Activated CD8-positive, alpha-beta memory T cell treated with anti-CD3 and anti-CD28 coated beads for 24 hours (primary cell): ENCODE results near the gene CDR2L.
"Not testable (repeated sequence)": the region's sequence is repeated elsewhere in the genome, so short reads cannot be mapped to it uniquely, and the experiment has no call there.

Source experiments
- DNase-seq: peaks from one replicate; pipeline ENCODE4 v3.0.0-alpha.2; 2020

Gene CDR2L

GRCh38 chr17:74959826-74960515, 27.5 kb upstream of the CDR2L start:
- DNase-seq: no peak

- DNase-seq: peak; percentile 67
Measured at GRCh38 chr17:74960570-74961342, 26.7 kb upstream of the CDR2L start.

- peak; percentile 94 for DNase-seq
Measured at GRCh38 chr17:74961657-74962350, 25.6 kb upstream of the CDR2L start.

GRCh38 chr17:74962622-74963394, 24.6 kb upstream of the CDR2L start:
- no peak for DNase-seq

GRCh38 chr17:74963656-74964055, 23.8 kb upstream of the CDR2L start:
- DNase-seq: no peak

DNA sequence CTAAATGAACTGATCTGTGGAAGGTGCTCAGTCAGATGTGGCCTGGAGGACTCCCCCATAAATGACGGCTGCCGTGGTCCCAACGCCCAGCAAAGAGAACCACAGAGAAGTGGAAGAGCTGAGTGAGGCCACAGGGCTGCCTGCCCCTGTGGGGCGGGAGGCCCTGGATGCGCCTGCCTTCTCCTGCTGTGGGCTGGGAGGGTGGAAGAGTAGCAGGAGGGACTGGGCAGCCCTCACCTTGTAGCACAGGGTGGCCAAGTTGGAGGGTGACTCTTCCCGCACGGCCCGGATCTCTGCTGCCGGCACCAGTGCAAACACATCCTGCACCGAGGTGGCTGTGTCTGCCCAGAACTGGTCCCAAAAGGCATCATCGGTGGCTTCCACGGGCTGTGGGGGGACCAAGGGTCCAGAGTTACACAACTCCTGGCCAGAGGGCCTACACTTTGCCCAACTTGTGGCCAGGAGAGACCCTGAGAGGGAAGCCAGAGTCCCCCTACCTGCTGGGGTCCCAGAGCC, 23.1 kb upstream of the CDR2L start:
- no peak for DNase-seq

DNA sequence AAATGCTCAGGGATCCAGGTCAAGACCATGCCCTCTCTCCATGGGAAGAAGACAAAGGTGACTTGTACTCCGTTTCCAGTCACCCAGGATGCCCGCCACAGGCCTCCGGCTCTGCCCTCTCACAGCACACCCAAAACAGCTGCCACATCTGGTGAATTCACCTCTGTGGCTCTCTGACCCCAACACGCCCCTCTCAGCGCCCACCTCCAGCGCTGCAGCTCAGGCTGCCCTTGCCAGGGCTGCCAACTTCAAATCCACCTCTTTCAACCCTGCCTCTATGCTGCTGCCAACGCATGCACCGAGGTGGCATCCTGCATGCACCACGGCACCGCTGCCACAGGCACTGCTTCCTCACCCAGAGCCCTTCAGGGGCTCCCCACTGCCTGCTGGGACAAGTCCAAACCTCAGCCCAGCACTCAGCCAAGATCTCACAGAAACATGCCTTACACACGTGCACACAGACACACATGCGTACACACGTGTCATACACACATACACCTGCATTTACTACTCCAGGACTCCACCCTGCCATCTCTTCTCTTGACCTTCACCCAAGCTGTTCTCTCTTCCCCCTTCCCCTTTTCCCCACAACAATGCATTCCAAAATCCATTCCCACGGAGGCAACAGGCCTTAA, 22.3 kb upstream of the CDR2L start:
- no peak for DNase-seq

DNA sequence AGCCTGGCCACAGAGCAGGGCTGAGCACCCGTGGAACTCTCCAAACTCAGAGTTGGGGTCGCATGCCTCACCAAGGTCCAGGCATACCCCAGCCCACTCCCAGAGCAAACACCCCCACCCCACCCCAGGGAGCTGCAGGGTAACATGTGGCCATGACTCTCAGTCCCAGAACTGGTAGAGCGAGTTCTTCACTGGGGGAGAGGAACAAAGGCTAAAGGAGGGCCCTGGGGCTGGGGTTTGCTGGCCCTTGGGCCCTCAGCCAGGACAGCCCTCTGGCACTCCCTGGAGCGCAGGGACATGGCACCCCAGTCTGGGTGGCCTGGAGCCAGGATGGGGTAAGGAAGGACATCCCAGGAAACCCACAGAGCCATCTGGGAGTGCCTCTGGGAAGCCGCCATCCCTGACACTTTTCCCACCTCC, 19.1 kb upstream of the CDR2L start:
- DNase-seq: no peak

- DNase-seq: not testable (repeated sequence)
Measured at GRCh38 chr17:74969501-74969900, 17.9 kb upstream of the CDR2L start.

- DNase-seq: no peak
Measured at GRCh38 chr17:74970395-74970794, 17.0 kb upstream of the CDR2L start.

- no peak for DNase-seq
Measured at GRCh38 chr17:74971069-74971841, 16.2 kb upstream of the CDR2L start.

- no peak for DNase-seq
Measured at GRCh38 chr17:74971842-74972106, 15.7 kb upstream of the CDR2L start.

DNA sequence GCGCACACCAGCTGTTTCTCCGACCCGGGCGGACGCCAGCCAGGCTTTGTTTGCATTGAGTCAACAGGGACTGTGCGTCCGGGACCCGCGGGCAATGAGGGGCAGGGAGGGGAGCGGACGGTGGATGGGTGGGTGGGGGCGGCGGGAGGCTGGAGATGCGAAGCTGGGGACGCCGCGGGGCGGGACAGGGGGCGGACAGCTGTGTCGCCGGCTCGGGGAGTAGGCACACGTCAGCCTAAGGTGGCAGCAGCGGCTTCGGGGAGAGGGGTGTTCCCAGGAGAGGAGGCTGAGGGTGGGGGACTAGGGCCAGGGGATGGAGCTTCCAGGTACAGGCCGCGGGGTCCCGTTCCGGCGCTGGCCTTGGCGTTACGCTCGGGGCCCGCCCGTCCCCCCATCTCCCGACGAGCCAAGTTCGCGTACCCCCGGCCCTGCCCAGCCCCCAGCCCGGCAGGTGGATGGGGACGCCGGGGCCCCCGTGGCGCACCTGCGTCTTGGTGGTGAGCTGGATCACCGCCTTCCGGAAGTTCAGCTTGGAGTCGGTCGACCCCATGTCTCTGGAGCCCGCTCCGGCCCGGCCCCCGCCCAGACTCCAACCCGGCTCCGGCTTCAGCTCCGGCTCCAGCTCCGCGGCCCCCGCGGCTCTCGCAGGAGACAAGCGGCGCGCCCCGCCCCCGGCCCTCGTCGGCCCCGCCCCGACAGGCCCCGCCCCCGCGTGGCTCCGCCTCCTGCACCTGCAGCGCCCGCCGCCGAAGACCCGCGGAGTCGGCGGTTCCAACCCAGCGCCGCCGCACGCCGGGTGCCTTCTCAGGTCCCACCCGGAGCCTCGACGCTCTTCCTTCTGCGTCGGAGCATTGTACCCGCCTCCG, 15.1 kb upstream of the CDR2L start, which contains the start of gene HID1:
Gene HID1, minus strand, starts transcription at position 653 of the 866 bp plus-strand sequence. Its CDS starts 103 bp downstream, at position 550.
- peak; percentile 91 for DNase-seq

- no peak for DNase-seq
Measured at GRCh38 chr17:74972973-74973328, 14.5 kb upstream of the CDR2L start.

- DNase-seq: no peak
Measured at GRCh38 chr17:74975943-74976342, 11.5 kb upstream of the CDR2L start.

DNA sequence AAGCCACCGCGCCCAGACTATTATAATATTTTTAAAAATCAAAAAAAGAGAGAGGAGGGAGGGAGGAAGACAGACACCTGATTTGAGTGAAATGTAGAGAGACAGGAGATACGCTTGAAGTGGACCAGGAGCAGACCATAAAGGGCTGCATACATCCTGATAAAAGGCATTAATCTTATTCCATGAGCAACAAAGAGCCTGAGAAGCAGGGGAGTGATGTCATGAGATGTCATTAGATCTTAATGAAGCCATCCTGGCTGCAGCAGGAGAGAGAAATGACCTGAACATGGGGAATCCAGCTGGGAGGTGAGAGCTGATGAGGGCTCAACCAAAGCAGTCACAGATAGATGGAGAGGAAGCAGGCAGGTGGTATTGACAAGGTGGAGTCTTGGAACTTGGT, 9.6 kb upstream of the CDR2L start:
- DNase-seq: no peak

GRCh38 chr17:74978240-74978639, 9.2 kb upstream of the CDR2L start:
- no peak for DNase-seq

DNA sequence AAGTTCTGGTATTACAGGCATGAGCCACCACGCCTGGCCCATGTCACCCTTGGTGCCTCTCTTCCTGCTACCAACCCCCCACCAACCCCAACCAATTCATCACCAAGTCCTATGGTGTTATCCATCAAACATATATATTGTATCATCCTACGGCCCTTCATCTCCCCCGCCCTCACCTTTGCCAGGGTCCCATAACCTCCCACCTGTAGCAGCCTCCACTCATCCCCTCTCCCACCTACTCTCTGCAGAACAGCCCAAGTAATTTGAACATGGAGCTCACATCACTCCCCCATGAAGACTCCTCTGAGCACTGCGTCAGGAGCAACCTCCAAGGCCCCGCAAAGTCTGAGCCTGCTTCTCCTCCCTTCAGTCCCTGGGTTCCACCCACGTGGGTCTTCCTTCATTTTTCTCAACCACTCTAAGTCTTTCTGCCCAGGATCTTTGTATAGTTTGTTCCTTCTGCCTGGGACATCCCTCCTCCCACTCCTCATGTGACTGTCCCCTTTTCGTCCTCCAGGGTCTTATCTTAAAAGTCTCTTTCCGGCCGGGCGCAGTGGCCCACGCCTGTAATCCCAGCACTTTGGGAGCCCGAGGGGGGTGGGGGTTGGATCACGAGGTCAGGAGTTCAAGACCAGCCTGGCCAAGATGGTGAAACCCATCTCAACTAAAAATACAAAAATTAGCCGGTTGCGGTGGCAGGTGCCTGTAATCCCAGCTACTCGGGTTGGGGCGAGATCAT, 7.9 kb upstream of the CDR2L start:
- no peak for DNase-seq

- no peak for DNase-seq
Measured at GRCh38 chr17:74981318-74981978, 6.0 kb upstream of the CDR2L start.
